ENCODE results near the gene RALGPS1. TPM values are rescaled to one million over a fixed set of nuclear protein-coding genes. Genes with fewer than 3 reads are reported as not detected.

RALGPS1 gene
- total RNA-seq, 1 experiment from 2014 or later = 6.4 TPM

- H3K36me3 ChIP-seq (replicated peaks; ENCODE audit: control insufficient read depth, insufficient read depth, low read length) = peaks cover 1% of the 10 kb centered on the region; the same call in 1 of the 2 replicates
- no peaks in the 10 kb centered on the region for H3K27me3 ChIP-seq (ENCODE audit: control insufficient read depth, insufficient read depth, low read length)
- no peak for DNase-seq
- no peak overlapping the region for H3K4me3 ChIP-seq (ENCODE audit: insufficient read depth, low read depth, low read length)
Observed at GRCh38 chr9:127095411-127095810, 180.8 kb downstream of the RALGPS1 start.

GRCh38 chr9:127096208-127096607, 181.6 kb downstream of the RALGPS1 start:
- Histone ChIP-seq H3K36me3 (replicated peaks; ENCODE audit: control insufficient read depth, insufficient read depth, low read length) (no peaks in the 10 kb centered on the region; the same call in 1 of the 2 replicates), H3K27me3 (ENCODE audit: control insufficient read depth, insufficient read depth, low read length) (no peaks in the 10 kb centered on the region), H3K4me3 (ENCODE audit: insufficient read depth, low read depth, low read length) (no peak overlapping the region)
- DNase-seq = no peak

- Histone ChIP-seq H3K27me3 (ENCODE audit: control insufficient read depth, insufficient read depth, low read length) (no peaks in the 10 kb centered on the region), H3K36me3 (replicated peaks; ENCODE audit: control insufficient read depth, insufficient read depth, low read length) (no peaks in the 10 kb centered on the region; the same call in 1 of the 2 replicates), H3K4me3 (ENCODE audit: insufficient read depth, low read depth, low read length) (no peak overlapping the region)
- no peak for DNase-seq
Observed at GRCh38 chr9:127097683-127098082, 183.1 kb downstream of the RALGPS1 start.

- Histone ChIP-seq H3K27me3 (ENCODE audit: control insufficient read depth, insufficient read depth, low read length) (no peaks in the 10 kb centered on the region), H3K36me3 (replicated peaks; ENCODE audit: control insufficient read depth, insufficient read depth, low read length) (no peaks in the 10 kb centered on the region; the same call in 1 of the 2 replicates), H3K4me3 (ENCODE audit: insufficient read depth, low read depth, low read length) (no peak overlapping the region)
- DNase-seq = no peak
Observed at GRCh38 chr9:127098916-127099553, 184.5 kb downstream of the RALGPS1 start.

- no peaks in the 10 kb centered on the region for H3K27me3 ChIP-seq (ENCODE audit: control insufficient read depth, insufficient read depth, low read length)
- no peak for DNase-seq
- H3K36me3 ChIP-seq (replicated peaks; ENCODE audit: control insufficient read depth, insufficient read depth, low read length) = no peaks in the 10 kb centered on the region; the same call in 1 of the 2 replicates
- no peak overlapping the region for H3K4me3 ChIP-seq (ENCODE audit: insufficient read depth, low read depth, low read length)
Observed at GRCh38 chr9:127099664-127100063, 185.1 kb downstream of the RALGPS1 start.

GRCh38 chr9:127102176-127102575, 187.6 kb downstream of the RALGPS1 start:
- Histone ChIP-seq H3K4me3 (ENCODE audit: insufficient read depth, low read depth, low read length) (no peak overlapping the region), H3K36me3 (replicated peaks; ENCODE audit: control insufficient read depth, insufficient read depth, low read length) (no peaks in the 10 kb centered on the region; the same call in 1 of the 2 replicates), H3K27me3 (ENCODE audit: control insufficient read depth, insufficient read depth, low read length) (no peaks in the 10 kb centered on the region)
- no peak for DNase-seq

- Histone ChIP-seq H3K36me3 (replicated peaks; ENCODE audit: control insufficient read depth, insufficient read depth, low read length) (no peaks in the 10 kb centered on the region; the same call in 1 of the 2 replicates), H3K4me3 (ENCODE audit: insufficient read depth, low read depth, low read length) (no peak overlapping the region), H3K27me3 (ENCODE audit: control insufficient read depth, insufficient read depth, low read length) (no peaks in the 10 kb centered on the region)
- no peak for DNase-seq
Observed at GRCh38 chr9:127102788-127103187, 188.2 kb downstream of the RALGPS1 start.

GRCh38 chr9:127104581-127105311, 190.2 kb downstream of the RALGPS1 start:
- DNase-seq = no peak
- Histone ChIP-seq H3K4me3 (ENCODE audit: insufficient read depth, low read depth, low read length) (no peak overlapping the region), H3K27me3 (ENCODE audit: control insufficient read depth, insufficient read depth, low read length) (no peaks in the 10 kb centered on the region), H3K36me3 (replicated peaks; ENCODE audit: control insufficient read depth, insufficient read depth, low read length) (no peaks in the 10 kb centered on the region)

GRCh38 chr9:127105805-127106465, 191.4 kb downstream of the RALGPS1 start:
- Histone ChIP-seq H3K36me3 (replicated peaks; ENCODE audit: control insufficient read depth, insufficient read depth, low read length) (no peaks in the 10 kb centered on the region), H3K27me3 (ENCODE audit: control insufficient read depth, insufficient read depth, low read length) (no peaks in the 10 kb centered on the region), H3K4me3 (ENCODE audit: insufficient read depth, low read depth, low read length) (no peak overlapping the region)
- no peak for DNase-seq

- Histone ChIP-seq H3K36me3 (replicated peaks; ENCODE audit: control insufficient read depth, insufficient read depth, low read length) (no peaks in the 10 kb centered on the region), H3K27me3 (ENCODE audit: control insufficient read depth, insufficient read depth, low read length) (no peaks in the 10 kb centered on the region), H3K4me3 (ENCODE audit: insufficient read depth, low read depth, low read length) (no peak overlapping the region)
- DNase-seq = no peak
Observed at GRCh38 chr9:127106466-127106855, 191.9 kb downstream of the RALGPS1 start.

- DNase-seq = no peak
Observed at GRCh38 chr9:127107171-127107928, 192.8 kb downstream of the RALGPS1 start.

GRCh38 chr9:127107929-127108876, 193.6 kb downstream of the RALGPS1 start:
- H3K4me3 ChIP-seq (ENCODE audit: insufficient read depth, low read depth, low read length) = no peak overlapping the region
- H3K27me3 ChIP-seq (ENCODE audit: control insufficient read depth, insufficient read depth, low read length) = no peaks in the 10 kb centered on the region
- no peak for DNase-seq
- no peaks in the 10 kb centered on the region for H3K36me3 ChIP-seq (replicated peaks; ENCODE audit: control insufficient read depth, insufficient read depth, low read length)

More at GRCh38 chr9:127107171-127107928, 192.8 kb downstream of the RALGPS1 start:
- H3K27me3 ChIP-seq (ENCODE audit: control insufficient read depth, insufficient read depth, low read length) = no peaks in the 10 kb centered on the region
- no peak overlapping the region for H3K4me3 ChIP-seq (ENCODE audit: insufficient read depth, low read depth, low read length)
- H3K36me3 ChIP-seq (replicated peaks; ENCODE audit: control insufficient read depth, insufficient read depth, low read length) = no peaks in the 10 kb centered on the region

GRCh38 chr9:127109212-127109711, 194.7 kb downstream of the RALGPS1 start:
- H3K4me3 ChIP-seq (ENCODE audit: insufficient read depth, low read depth, low read length) = no peak overlapping the region
- no peaks in the 10 kb centered on the region for H3K36me3 ChIP-seq (replicated peaks; ENCODE audit: control insufficient read depth, insufficient read depth, low read length)
- no peaks in the 10 kb centered on the region for H3K27me3 ChIP-seq (ENCODE audit: control insufficient read depth, insufficient read depth, low read length)
- no peak for DNase-seq

All from H7 (cell line).